HG02642 (cell line): ENCODE measurements around the gene PRCD.

ENCODE experiments used
- ATAC-seq: cut with Tn5 transposase; IDR thresholded peaks from one replicate; pipeline ENCODE4 v1.9.1; 2021; ENCODE audit warnings: mild to moderate bottlenecking; ENCODE audit not compliant: unreplicated experiment, poor library complexity

PRCD gene

GRCh38 chr17:76539631-76540271, at the start of gene PRCD:
Gene PRCD (plus strand): TSS chr17:76540044. CDS start chr17:76540142, 98 bp downstream.
- no peak for ATAC-seq

- no peak for ATAC-seq
Measured at GRCh38 chr17:76490112-76490710, 49.6 kb upstream of the PRCD start.

GRCh38 chr17:76491271-76492122, 48.3 kb upstream of the PRCD start:
- no peak for ATAC-seq

- peak; percentile 46 for ATAC-seq
Measured at GRCh38 chr17:76492123-76492988, 47.5 kb upstream of the PRCD start.

GRCh38 chr17:76492989-76493501, 46.8 kb upstream of the PRCD start:
- ATAC-seq = peak; percentile 36

GRCh38 chr17:76493505-76494167, 46.2 kb upstream of the PRCD start:
- peak; percentile 10 for ATAC-seq

- no peak for ATAC-seq
Measured at GRCh38 chr17:76495663-76496400, 44.0 kb upstream of the PRCD start.

GRCh38 chr17:76496464-76496863, 43.4 kb upstream of the PRCD start:
- ATAC-seq = no peak

- no peak for ATAC-seq
Measured at GRCh38 chr17:76497699-76497978, 42.2 kb upstream of the PRCD start.

GRCh38 chr17:76497979-76498875, 41.6 kb upstream of the PRCD start:
- no peak for ATAC-seq

- ATAC-seq = no peak
Measured at GRCh38 chr17:76498876-76499251, 41.0 kb upstream of the PRCD start.

- ATAC-seq = no peak
Measured at GRCh38 chr17:76499267-76499667, 40.6 kb upstream of the PRCD start.

- ATAC-seq = no peak
Measured at GRCh38 chr17:76500074-76500746, 39.6 kb upstream of the PRCD start.

GRCh38 chr17:76500747-76501017, 39.2 kb upstream of the PRCD start:
- no peak for ATAC-seq

- peak; percentile 82 for ATAC-seq
Measured at GRCh38 chr17:76501018-76501826, 38.6 kb upstream of the PRCD start, which contains the start of gene RHBDF2. Gene RHBDF2 (minus strand): TSS chr17:76501423. CDS start chr17:76481524, 19,899 bp downstream.

GRCh38 chr17:76501827-76502307, 38.0 kb upstream of the PRCD start:
- no peak for ATAC-seq
